NT2/D1 (cell line): ENCODE measurements around the gene RAPGEF6.

Source experiments
- DNase-seq: peaks from one replicate; pipeline ENCODE4 v3.0.0-alpha.2; 2011; ENCODE audit warnings: low read depth, low spot score
- H3K27me3 ChIP-seq: 2 replicates; pipeline ENCODE4 v1.6.0; 2011; ENCODE audit warnings: mild to moderate bottlenecking; ENCODE audit not compliant: insufficient read length, insufficient read depth
- H3K36me3 ChIP-seq: 2 replicates; pipeline ENCODE4 v1.6.1; 2011; ENCODE audit warnings: mild to moderate bottlenecking, low read length, mixed read lengths; ENCODE audit not compliant: insufficient read depth, insufficient read length
- H3K4me1 ChIP-seq: 2 replicates; pipeline ENCODE4 v1.5.1; 2011; ENCODE audit not compliant: insufficient read depth, insufficient read length
- H3K4me3 ChIP-seq: 2 replicates; pipeline ENCODE4 v1.5.1; 2011; ENCODE audit warnings: low read depth; ENCODE audit not compliant: insufficient read length
- H3K9ac ChIP-seq: 2 replicates; pipeline ENCODE4 v1.6.0; 2011; ENCODE audit warnings: low read depth; ENCODE audit not compliant: insufficient read length
- H3K9me3 ChIP-seq: 2 replicates; pipeline ENCODE4 v1.5.1; 2011; ENCODE audit warnings: mild to moderate bottlenecking, low read length; ENCODE audit not compliant: insufficient read depth
- SUZ12 ChIP-seq: IDR thresholded peaks from 2 replicates; pipeline ENCODE4 v1.6.1; 2011; ENCODE audit not compliant: insufficient read length, insufficient read depth; ENCODE audit errors: extremely low read depth
- YY1 ChIP-seq: IDR thresholded peaks from 2 replicates; pipeline ENCODE4 v1.6.1; 2011; ENCODE audit not compliant: insufficient read length, insufficient read depth
- ZNF274 ChIP-seq: IDR thresholded peaks from 2 replicates; pipeline ENCODE4 v1.6.1; 2011; ENCODE audit warnings: mild to moderate bottlenecking, low read depth, low read length

Gene RAPGEF6

DNA sequence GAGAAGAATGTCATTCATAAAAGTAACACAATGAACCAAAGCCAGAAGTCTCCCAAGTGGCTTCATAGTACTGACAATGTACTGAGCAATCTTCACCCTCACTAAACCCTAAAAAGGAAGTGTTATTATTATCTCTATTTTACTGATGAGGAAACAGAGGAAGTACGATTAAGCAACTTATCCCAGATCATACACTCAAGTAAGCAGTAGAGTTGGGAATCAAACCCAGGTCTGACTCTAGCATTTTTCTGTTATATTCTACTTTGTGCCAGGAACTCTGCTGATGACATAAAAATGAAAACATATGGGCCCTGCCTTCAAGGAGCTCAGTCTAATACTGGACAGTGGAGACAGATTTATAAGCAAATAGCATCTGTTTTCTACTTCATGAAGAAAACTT, 109.2 kb downstream of the RAPGEF6 start:
- no peak overlapping the region for H3K9ac ChIP-seq
- no peaks in the 10 kb centered on the region for H3K4me1 ChIP-seq
- H3K4me3 ChIP-seq: no peak overlapping the region
- no peak for TF ChIP-seq SUZ12
- no peak for TF ChIP-seq YY1
- no peak for TF ChIP-seq ZNF274
- H3K27me3 ChIP-seq: no peaks in the 10 kb centered on the region
- no peak for DNase-seq
- no peaks in the 10 kb centered on the region for H3K9me3 ChIP-seq
- no peaks in the 10 kb centered on the region for H3K36me3 ChIP-seq

DNA sequence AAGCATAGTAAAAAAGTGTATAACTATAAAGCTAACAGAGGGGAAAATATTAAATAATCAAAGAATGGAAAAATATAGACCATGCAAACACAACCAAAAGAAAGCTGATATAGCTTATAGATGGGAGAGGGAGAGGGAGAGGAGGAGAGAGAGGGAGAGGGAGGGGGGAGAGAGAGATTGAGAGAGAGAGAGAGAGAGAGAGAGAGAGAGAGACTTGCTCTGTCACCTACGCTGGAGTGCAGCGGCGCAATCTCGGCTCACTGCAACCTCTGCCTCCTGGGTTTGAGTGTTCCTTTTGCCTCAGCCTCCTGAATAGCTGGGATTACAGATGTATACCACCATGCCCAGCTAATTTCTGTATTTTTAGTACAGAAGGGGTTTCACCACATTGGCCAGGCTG, 110.6 kb downstream of the RAPGEF6 start:
- no peaks in the 10 kb centered on the region for H3K36me3 ChIP-seq
- H3K27me3 ChIP-seq: no peaks in the 10 kb centered on the region
- no peak overlapping the region for H3K9ac ChIP-seq
- no peaks in the 10 kb centered on the region for H3K4me1 ChIP-seq
- no peak overlapping the region for H3K4me3 ChIP-seq
- TF ChIP-seq SUZ12 (no peak), ZNF274 (no peak), YY1 (no peak)
- no peak for DNase-seq
- H3K9me3 ChIP-seq: no peaks in the 10 kb centered on the region

GRCh38 chr5:131523500-131524185, 111.4 kb downstream of the RAPGEF6 start:
- Histone ChIP-seq H3K4me1 (no peaks in the 10 kb centered on the region), H3K4me3 (no peak overlapping the region), H3K36me3 (no peaks in the 10 kb centered on the region), H3K9me3 (no peaks in the 10 kb centered on the region), H3K27me3 (no peaks in the 10 kb centered on the region), H3K9ac (no peak overlapping the region)
- DNase-seq: no peak
- TF ChIP-seq YY1 (no peak), ZNF274 (no peak), SUZ12 (no peak)

DNA sequence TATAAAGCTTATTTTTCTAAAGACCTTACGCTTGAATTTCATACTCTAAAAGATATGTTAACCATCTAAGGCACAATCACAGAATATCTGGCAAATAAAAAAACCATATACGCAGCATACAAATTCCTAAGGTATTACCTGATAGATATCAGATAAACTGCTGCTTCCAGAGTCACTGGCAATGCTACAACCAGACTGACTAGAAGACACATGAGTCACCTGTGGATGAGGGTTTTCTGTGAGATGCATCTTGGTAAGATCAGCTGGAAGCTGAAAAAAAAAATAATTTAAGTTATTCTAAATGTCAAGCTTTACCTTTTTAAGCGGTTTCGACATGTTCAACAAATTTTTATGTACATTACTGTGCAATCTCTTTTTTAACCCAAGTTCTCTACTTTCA, 113.8 kb downstream of the RAPGEF6 start:
- DNase-seq: no peak
- no peak overlapping the region for H3K4me3 ChIP-seq
- no peaks in the 10 kb centered on the region for H3K4me1 ChIP-seq
- no peaks in the 10 kb centered on the region for H3K27me3 ChIP-seq
- no peaks in the 10 kb centered on the region for H3K9me3 ChIP-seq
- H3K9ac ChIP-seq: no peak overlapping the region
- H3K36me3 ChIP-seq: no peaks in the 10 kb centered on the region
- TF ChIP-seq ZNF274: no peak
- no peak for TF ChIP-seq SUZ12
- no peak for TF ChIP-seq YY1

DNA sequence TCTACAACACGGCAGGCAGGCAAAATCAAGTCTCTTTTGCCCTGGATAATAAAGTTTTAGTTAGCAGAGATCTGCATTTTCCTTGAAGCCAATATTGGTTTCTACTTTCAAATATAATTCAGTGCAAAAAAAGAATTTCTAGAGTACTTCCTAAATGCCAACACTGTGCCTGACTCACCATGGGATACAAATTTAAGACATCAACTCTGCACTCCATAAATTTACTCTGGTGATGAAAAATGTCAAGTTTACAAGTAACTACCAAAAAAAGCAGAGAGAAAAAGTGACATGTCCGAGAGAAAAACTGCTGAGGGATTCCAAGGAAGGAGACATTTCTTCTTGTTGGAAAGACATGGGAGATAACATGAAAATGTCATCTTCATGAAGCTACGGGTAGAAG, 119.7 kb downstream of the RAPGEF6 start:
- no peaks in the 10 kb centered on the region for H3K36me3 ChIP-seq
- TF ChIP-seq ZNF274 (no peak), YY1 (no peak), SUZ12 (no peak)
- no peaks in the 10 kb centered on the region for H3K9me3 ChIP-seq
- no peaks in the 10 kb centered on the region for H3K27me3 ChIP-seq
- H3K4me1 ChIP-seq: no peaks in the 10 kb centered on the region
- H3K9ac ChIP-seq: no peak overlapping the region
- no peak for DNase-seq
- no peak overlapping the region for H3K4me3 ChIP-seq

DNA sequence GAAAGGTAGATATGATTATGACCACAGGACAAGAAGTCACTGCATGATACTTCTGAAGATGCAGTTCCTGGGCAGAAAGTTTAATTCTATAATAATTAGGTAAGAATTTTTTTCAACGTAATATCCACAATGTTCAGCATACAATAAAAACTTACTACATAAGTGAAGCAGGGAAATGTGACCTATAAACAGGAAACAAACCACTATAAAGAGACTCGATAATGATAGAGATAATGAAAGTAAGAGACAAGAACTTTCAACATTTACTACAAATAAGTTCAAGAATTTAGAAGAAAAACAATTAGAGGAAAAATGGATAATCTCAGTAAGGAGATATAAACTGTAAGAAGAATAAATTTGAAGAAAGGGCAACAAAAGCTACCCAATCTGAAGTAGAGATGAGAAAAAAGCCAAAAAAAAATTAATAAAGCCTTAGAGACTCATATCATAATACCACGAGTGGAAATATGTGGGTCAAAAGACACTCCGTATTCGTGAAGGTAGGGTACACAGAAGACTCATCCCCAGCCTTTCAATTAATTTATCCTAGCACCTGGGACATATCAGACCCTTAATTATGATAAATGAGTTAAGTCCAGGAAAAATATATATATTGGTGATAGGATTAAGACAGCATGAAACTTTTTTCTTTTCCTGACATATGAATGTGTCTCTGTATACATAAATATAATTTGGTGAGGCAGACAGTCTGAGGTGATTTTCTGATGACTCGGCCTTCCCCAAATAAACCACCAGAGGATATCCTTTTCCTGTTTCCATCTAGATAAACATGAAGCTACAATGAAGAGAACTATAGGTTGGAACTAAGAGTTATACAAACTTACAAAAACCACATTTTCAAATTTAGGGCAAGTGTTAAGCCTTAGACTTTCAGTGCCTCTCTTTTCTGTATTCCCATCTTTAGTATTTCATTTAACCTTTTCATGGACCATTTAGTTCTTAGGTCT, 120.4 kb downstream of the RAPGEF6 start:
- no peaks in the 10 kb centered on the region for H3K27me3 ChIP-seq
- H3K4me3 ChIP-seq: no peak overlapping the region
- no peaks in the 10 kb centered on the region for H3K4me1 ChIP-seq
- no peak for TF ChIP-seq ZNF274
- no peak for TF ChIP-seq YY1
- TF ChIP-seq SUZ12: no peak
- H3K36me3 ChIP-seq: no peaks in the 10 kb centered on the region
- H3K9ac ChIP-seq: no peak overlapping the region
- no peak for DNase-seq
- H3K9me3 ChIP-seq: no peaks in the 10 kb centered on the region

DNA sequence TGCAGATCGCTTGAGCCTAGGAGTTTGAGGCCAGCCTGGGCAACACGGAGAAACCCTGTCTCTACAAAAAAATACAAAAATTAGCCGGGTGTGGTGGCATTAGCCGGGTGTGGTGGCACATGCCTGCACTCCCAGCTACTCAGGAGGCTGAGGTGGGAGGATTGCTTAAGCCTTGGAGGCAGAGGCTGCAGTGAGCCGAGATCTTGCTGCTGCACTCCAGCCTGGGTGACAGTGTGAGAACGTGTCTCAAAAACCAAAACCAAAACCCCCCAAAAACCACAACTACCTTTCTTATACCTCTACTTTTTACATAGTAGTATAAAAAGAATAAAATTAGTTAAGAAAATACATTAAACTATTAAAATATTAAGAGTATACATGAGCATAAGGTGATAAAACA, 121.2 kb downstream of the RAPGEF6 start:
- Histone ChIP-seq H3K4me1 (no peaks in the 10 kb centered on the region), H3K27me3 (no peaks in the 10 kb centered on the region), H3K4me3 (no peak overlapping the region), H3K9me3 (no peaks in the 10 kb centered on the region), H3K36me3 (no peaks in the 10 kb centered on the region), H3K9ac (no peak overlapping the region)
- no peak for DNase-seq
- no peak for TF ChIP-seq SUZ12
- no peak for TF ChIP-seq ZNF274
- no peak for TF ChIP-seq YY1
